ENCODE results near the gene KCNJ5. TPM values are rescaled to one million over a fixed set of nuclear protein-coding genes. Genes with fewer than 3 reads are reported as not detected.

KCNJ5 gene
- total RNA-seq, 1 experiment from 2014 or later = 0.11 TPM

- no peak overlapping the region for H2BK12ac ChIP-seq (ENCODE audit: insufficient read length, low read depth, low read length)
- no peaks in the 10 kb centered on the region; a peak in 1 of 5 replicates for H3K9me3 Mint-ChIP-seq
- H3K9ac ChIP-seq (ENCODE audit: extremely low read depth, insufficient read length, low read length) = no peak overlapping the region
- no peak overlapping the region for H3K4me2 ChIP-seq (ENCODE audit: insufficient read depth, insufficient read length, low read length)
- H3K4ac ChIP-seq (ENCODE audit: low read depth, low read length) = no peak overlapping the region
- H3T11ph ChIP-seq (ENCODE audit: low read length) = no peak overlapping the region
- no peaks in the 10 kb centered on the region for H3K27me3 ChIP-seq (ENCODE audit: insufficient read depth, low read length)
- TF ChIP-seq CTCF (conservative IDR thresholded peaks at IDR 0.05) = no peak
- no peaks in the 10 kb centered on the region for H3K9me3 ChIP-seq (ENCODE audit: control insufficient read depth, low read depth, low read length)
- H4K8ac ChIP-seq (replicated peaks; ENCODE audit: insufficient read length, low read depth, low read length) = no peak overlapping the region
- no peak overlapping the region for H3K14ac ChIP-seq (ENCODE audit: insufficient read depth, low read length)
- no peak overlapping the region for H3K4me3 Mint-ChIP-seq
- no peak overlapping the region for H4K5ac ChIP-seq (ENCODE audit: insufficient read length, low read depth, low read length)
- H4K91ac ChIP-seq (ENCODE audit: insufficient read length, low read depth, low read length) = no peak overlapping the region
- no peak overlapping the region for H3K18ac ChIP-seq (ENCODE audit: insufficient read length, low read depth, low read length)
- H3K23ac ChIP-seq (ENCODE audit: insufficient read length, low read depth, low read length) = no peak overlapping the region
- no peak overlapping the region for H3K27ac ChIP-seq (ENCODE audit: insufficient read length, low read depth, low read length)
- H2BK5ac ChIP-seq (ENCODE audit: insufficient read length, low read length) = no peak overlapping the region
- H3K23me2 ChIP-seq (ENCODE audit: insufficient read length, low read depth, low read length, poor library complexity, severe bottlenecking) = no peaks in the 10 kb centered on the region
- H2AFZ ChIP-seq (ENCODE audit: low read length) = no peak overlapping the region
- no peak for DNase-seq
- no peak overlapping the region for H2BK20ac ChIP-seq (ENCODE audit: low read depth, low read length, poor library complexity, severe bottlenecking)
- H4K20me1 ChIP-seq (ENCODE audit: control insufficient read depth, insufficient read depth, insufficient read length) = no peaks in the 10 kb centered on the region
- WGBS (ENCODE audit: extremely low coverage, insufficient read length, low lambda C conversion rate) = no CpG with 5 or more reads among the region's 6 CpGs
- H3K36me3 Mint-ChIP-seq (ENCODE audit: insufficient read depth in 1 of 3, low read depth in 3 of 3) = no peaks in the 10 kb centered on the region
- no peaks in the 10 kb centered on the region for H3K79me2 ChIP-seq (ENCODE audit: insufficient read depth, low read length)
- H3K27me3 Mint-ChIP-seq (ENCODE audit: low read depth) = peaks cover 30% of the 10 kb centered on the region
- no peaks in the 10 kb centered on the region for H3K4me1 ChIP-seq (ENCODE audit: insufficient read depth, low read length)
- H2BK120ac ChIP-seq (ENCODE audit: low read depth, low read length, poor library complexity, severe bottlenecking) = no peak overlapping the region
- peaks cover 0 to 4% of the 10 kb centered on the region in 2 experiments; a peak in 2 of 4 replicates for H3K4me1 Mint-ChIP-seq
- no peak overlapping the region for H3K27ac Mint-ChIP-seq
- no peak overlapping the region for H2AK5ac ChIP-seq (ENCODE audit: insufficient read length, low read length)
- no peaks in the 10 kb centered on the region for H3K79me1 ChIP-seq (ENCODE audit: insufficient read depth, low read depth, low read length, poor library complexity, severe bottlenecking)
- H2BK15ac ChIP-seq (ENCODE audit: low read depth, low read length) = no peak overlapping the region
- H3K56ac ChIP-seq (ENCODE audit: insufficient read length, low read depth, low read length) = no peak overlapping the region
Observed at GRCh38 chr11:128856241-128856640, 34.9 kb upstream of the KCNJ5 start.

Data from H9 (cell line).